Esophagus squamous epithelium (tissue), 4 donors: ENCODE measurements around the gene SLC25A45.

Experiments used
- POLR2A ChIP-seq, 4 donors: fragments of 450-650 bp; IDR thresholded peaks; one replicate each; pipeline ENCODE4 v1.6.1; 2017; ENCODE audit warnings: antibody characterized with exemption in 4 of 4, mild to moderate bottlenecking in 4 of 4, moderate library complexity in 3 of 4
- TF ChIP-seq, protein P1 (sequence below), 6 experiments: fragments of 450-650 bp in 4 of 6; fragments of 200-600 bp in 2 of 6; sonication (generic) in 2 of 6; IDR thresholded peaks; one replicate each; pipeline ENCODE4 v1.5.1; 2016 to 2019; ENCODE audit warnings: antibody characterized with exemption in 6 of 6, mild to moderate bottlenecking in 4 of 6, moderate library complexity in 4 of 6

DNA sequence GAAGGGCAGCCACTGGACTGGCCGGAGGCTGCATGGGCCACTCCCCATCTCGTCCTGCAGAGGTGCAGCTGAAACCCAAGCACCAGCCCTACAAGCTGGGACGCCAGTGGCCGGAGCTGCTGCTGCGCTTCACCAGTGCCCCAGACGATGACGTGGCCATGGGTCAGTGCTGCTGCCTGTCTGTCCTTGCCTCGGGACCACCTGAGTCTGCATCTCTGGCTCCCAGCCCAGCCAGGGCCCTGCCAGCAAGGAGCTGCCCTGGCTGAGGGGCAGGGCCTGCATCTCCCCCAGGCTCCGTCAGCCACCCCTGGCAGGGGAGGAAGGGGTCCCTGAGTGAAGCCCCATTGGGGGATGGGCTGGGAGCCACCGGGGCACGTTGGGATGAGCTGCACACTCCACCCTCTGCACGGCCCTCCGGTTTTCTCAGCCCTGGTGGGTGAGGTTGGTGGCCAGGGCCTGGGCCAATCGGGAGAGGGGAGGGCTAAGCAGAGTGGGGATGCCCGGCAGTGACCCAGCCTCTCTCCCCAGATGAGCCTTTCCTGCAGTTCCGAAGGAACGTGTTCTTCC, 11.2 kb upstream of the SLC25A45 start:
- TF ChIP-seq, protein P1, sequence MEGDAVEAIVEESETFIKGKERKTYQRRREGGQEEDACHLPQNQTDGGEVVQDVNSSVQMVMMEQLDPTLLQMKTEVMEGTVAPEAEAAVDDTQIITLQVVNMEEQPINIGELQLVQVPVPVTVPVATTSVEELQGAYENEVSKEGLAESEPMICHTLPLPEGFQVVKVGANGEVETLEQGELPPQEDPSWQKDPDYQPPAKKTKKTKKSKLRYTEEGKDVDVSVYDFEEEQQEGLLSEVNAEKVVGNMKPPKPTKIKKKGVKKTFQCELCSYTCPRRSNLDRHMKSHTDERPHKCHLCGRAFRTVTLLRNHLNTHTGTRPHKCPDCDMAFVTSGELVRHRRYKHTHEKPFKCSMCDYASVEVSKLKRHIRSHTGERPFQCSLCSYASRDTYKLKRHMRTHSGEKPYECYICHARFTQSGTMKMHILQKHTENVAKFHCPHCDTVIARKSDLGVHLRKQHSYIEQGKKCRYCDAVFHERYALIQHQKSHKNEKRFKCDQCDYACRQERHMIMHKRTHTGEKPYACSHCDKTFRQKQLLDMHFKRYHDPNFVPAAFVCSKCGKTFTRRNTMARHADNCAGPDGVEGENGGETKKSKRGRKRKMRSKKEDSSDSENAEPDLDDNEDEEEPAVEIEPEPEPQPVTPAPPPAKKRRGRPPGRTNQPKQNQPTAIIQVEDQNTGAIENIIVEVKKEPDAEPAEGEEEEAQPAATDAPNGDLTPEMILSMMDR (IDR thresholded peaks at IDR 0.05), result no peak
- TF ChIP-seq POLR2A (IDR thresholded peaks at IDR 0.05), result no peak
